K562 (cell line): ENCODE measurements around the gene CASP2. TPM values are rescaled to one million over a fixed set of nuclear protein-coding genes. Genes with fewer than 3 reads are reported as not detected.
A peak's percentile ranks its signal among the peaks of the same experiment; 100 is the strongest.
"Not testable (repeated sequence)": the region's sequence is repeated elsewhere in the genome, so short reads cannot be mapped to it uniquely, and the experiment has no call there.

Experiments
- ATAC-seq: fragments of 200-7000 bp; cut with Tn5 transposase; 3 replicates; pipeline ENCODE4 v1.9.1; 2020; ENCODE audit warnings: moderate library complexity
- BruUV-seq: library from RNA; stranded (reverse); fragments of 400-500 nt; replicated peaks from 2 replicates; lab custom pipeline; 2021; lab: Mats Ljungman, UMichigan
- CTCF ChIA-PET: fragments of 300-600 bp; formaldehyde crosslinking; extraction: SDS; loops from one replicate; lab custom pipeline; 2021; ENCODE audit warnings: low intra/inter-chr PET ratio; lab: Yijun Ruan, JAX
- POLR2A ChIA-PET: fragments of 300-600, 350-650 bp; sonication (Branson Sonifier 250); formaldehyde crosslinking; extraction: SDS; loops from one replicate; lab custom pipeline; 2021; ENCODE audit warnings: antibody characterized with exemption, inconsistent platforms; lab: Yijun Ruan, JAX
- DNase-seq, 4 experiments: peaks; one replicate each; pipeline versions ENCODE4 v3.0.0 to v3.0.0-alpha.2; 2011 to 2018; ENCODE audit warnings: low spot score in 3 of 4, mixed read lengths in 3 of 4; ENCODE audit errors: extremely low read depth in 1 of 4
- FAIRE-seq: peaks from 2 replicates; lab custom pipeline; 2011; peaks lifted over from hg19 to GRCh38; lab: Jason Lieb, UNC
- H2AFZ ChIP-seq: 2 replicates; pipeline ENCODE4 v1.6.0; 2011; ENCODE audit warnings: low read depth, low read length, control low read depth, inconsistent platforms
- H3K27ac ChIP-seq: fragments of 200-600 bp; 3 replicates; pipeline ENCODE4 v1.8.0; 2011; ENCODE audit warnings: low read depth, mild to moderate bottlenecking, control low read depth, inconsistent platforms, low read length, moderate library complexity, mixed read lengths; ENCODE audit errors: extremely low read depth
- H3K27me3 ChIP-seq, 2 experiments: fragments of 300-600 bp in 1 of 2; 2 replicates in 1 of 2; 3 replicates in 1 of 2; pipeline versions ENCODE4 v1.6.0 to v1.8.0; 2011; ENCODE audit warnings: inconsistent platforms in 2 of 2, low read length in 2 of 2, mild to moderate bottlenecking in 1 of 2, mixed read lengths in 1 of 2, moderate library complexity in 1 of 2; ENCODE audit not compliant: control insufficient read depth in 2 of 2, insufficient read depth in 2 of 2
- H3K36me3 ChIP-seq: fragments of 300-600 bp; 3 replicates; pipeline ENCODE4 v1.8.0; 2011; ENCODE audit warnings: mild to moderate bottlenecking, low read length, inconsistent platforms; ENCODE audit not compliant: control insufficient read depth, insufficient read depth
- H3K4me1 ChIP-seq, 2 experiments: fragments of 200-600 bp in 1 of 2; replicated peaks in 1 of 2; 2 replicates in 1 of 2; 3 replicates in 1 of 2; pipeline versions ENCODE4 v1.5.1 to v1.8.0; 2011; ENCODE audit warnings: inconsistent platforms in 2 of 2, low read length in 2 of 2, mild to moderate bottlenecking in 1 of 2, mixed read lengths in 1 of 2, moderate library complexity in 1 of 2; ENCODE audit not compliant: control insufficient read depth in 2 of 2, insufficient read depth in 2 of 2
- H3K4me2 ChIP-seq: 2 replicates; pipeline ENCODE4 v1.6.1; 2011; ENCODE audit warnings: low read length, control low read depth, inconsistent platforms, mixed read lengths; ENCODE audit not compliant: insufficient read depth
- H3K4me3 ChIP-seq: fragments of 200-600 bp; sonication (generic), shearing (Covaris generic); 2 replicates; pipeline ENCODE4 v1.5.1; 2016; ENCODE audit warnings: control low read depth, inconsistent platforms
- H3K79me2 ChIP-seq: fragments of 200-600 bp; 3 replicates; pipeline ENCODE4 v1.8.0; 2011; ENCODE audit warnings: low read length, inconsistent platforms; ENCODE audit not compliant: control insufficient read depth, insufficient read depth
- H3K9ac ChIP-seq, 2 experiments: 2 replicates each; pipeline versions ENCODE4 v1.6.0 to v1.6.1; 2011; ENCODE audit warnings: low read depth in 2 of 2, low read length in 2 of 2, control low read depth in 1 of 2, inconsistent platforms in 1 of 2, mild to moderate bottlenecking in 1 of 2, mixed read lengths in 1 of 2; ENCODE audit not compliant: insufficient read depth in 1 of 2
- H3K9me1 ChIP-seq: one replicate; pipeline ENCODE4 v1.6.0; 2011; ENCODE audit warnings: inconsistent platforms, mild to moderate bottlenecking, low read length, moderate library complexity; ENCODE audit not compliant: control insufficient read depth, insufficient read depth
- H3K9me3 ChIP-seq: replicated peaks from 2 replicates; pipeline ENCODE4 v1.5.1; 2011; ENCODE audit warnings: low read depth, low read length, inconsistent platforms; ENCODE audit not compliant: control insufficient read depth, insufficient read depth
- H4K20me1 ChIP-seq: replicated peaks from 2 replicates; pipeline ENCODE4 v1.6.1; 2011; ENCODE audit warnings: low read length, inconsistent platforms, mixed read lengths; ENCODE audit not compliant: control insufficient read depth, insufficient read depth
- SPI1 ChIP-seq: IDR thresholded peaks from 2 replicates; pipeline ENCODE4 v1.6.1; 2011; ENCODE audit warnings: low read depth, low read length, control low read depth, borderline replicate concordance
- TCF7L2 ChIP-seq: fragments of 150-350 bp; IDR thresholded peaks from 2 replicates; pipeline ENCODE4 v1.6.1; 2016; ENCODE audit warnings: low read depth, mild to moderate bottlenecking, low read length, moderate library complexity
- THAP12 ChIP-seq: fragments of 250-450 bp; sonication (Bioruptor Pico); IDR thresholded peaks from 2 replicates; pipeline ENCODE4 v1.9.0; 2021; ENCODE audit warnings: mild to moderate bottlenecking, inconsistent platforms
- ZNF395 ChIP-seq: fragments of 200-800 bp; sonication (Bioruptor generic); IDR thresholded peaks from 2 replicates; pipeline ENCODE4 v1.6.1; 2017; ENCODE audit warnings: missing genetic modification characterization, missing compliant biosample characterization
- WGBS: fragments of 100-300 bp; shearing (Covaris generic); methylation state at CpG from one replicate; pipeline ENCODE4 v1.1.6; 2016; ENCODE audit warnings: low coverage, mixed read lengths; ENCODE audit not compliant: insufficient coverage; ENCODE audit errors: missing lambda C conversion rate; 5-methylcytosine and 5-hydroxymethylcytosine counted together
- in situ Hi-C: fragments of 300-500 bp; cut with MboI; formaldehyde crosslinking; loops from 4 replicates; pipeline ENCODE4 v1.15.0; 2018; ENCODE audit warnings: inconsistent platforms, mixed read lengths
- intact Hi-C: fragments of 100-400 bp; cut with micrococcal nuclease; formaldehyde crosslinking; loops from 2 replicates; pipeline ENCODE4 v1.14.2; 2022
- polyA plus RNA-seq, 8 experiments: library from polyadenylated mRNA; depleted of rRNA in 4 of 8; stranded (reverse) in 5 of 8; unstranded in 3 of 8; fragments of >200 nt; fragmentation: Nextera tagmentation in 2 of 8; fragmentation: Illumina TruSeq in 1 of 8; extraction: Ambion mirVana in 2 of 8; extraction: Trizol in 1 of 8; gene quantifications; 2 replicates each; pipeline versions ENCODE4 v1.2.1 to v1.2.3, GENCODE V29; 2011 to 2014; ENCODE audit warnings: inconsistent platforms in 1 of 8, missing spikeins in 1 of 8
- total RNA-seq, 7 experiments: library from RNA; depleted of rRNA in 6 of 7; stranded (reverse); fragments of >200 nt in 6 of 7; fragmentation: Illumina TruSeq in 2 of 7; extraction: Trizol in 2 of 7; gene quantifications; 2 replicates each; pipeline versions ENCODE4 v1.2.1 to v1.2.3, GENCODE V29; 2011 to 2021; ENCODE audit warnings: low replicate concordance in 1 of 7

The CASP2 gene
- total and polyA plus RNA-seq, 9 of the 15 experiments (the other 6 are each of a cell fraction or from before 2014, with no cell fraction given), result 18.8 to 64.9 (median 24.1) TPM

- CTCF ChIA-PET, H3K9me1 ChIP-seq, H3K27ac ChIP-seq, DNase-seq, ATAC-seq, H3K9me3 ChIP-seq, H3K27me3 ChIP-seq, intact Hi-C loops, FAIRE-seq, BruUV-seq, in situ Hi-C loops, H4K20me1 ChIP-seq: not testable (repeated sequence)
- POLR2A ChIA-PET, result interaction anchor here (1.1 to 2.1 kb wide), 6 partner anchors 8 to 26 kb away, joined by 3 to 9 read pairs (median 7); no protein-coding TSS in a partner anchor
- Histone ChIP-seq H3K9ac (peak overlapping the region; percentile 72 to 96), H3K4me2 (peak overlapping the region; percentile 86), H3K4me3 (peak overlapping the region; percentile 59), H3K79me2 (peaks cover 29% of the 10 kb centered on the region), H3K4me1 (peaks cover 27 to 29% of the 10 kb centered on the region in 2 experiments), H3K36me3 (peaks cover 48% of the 10 kb centered on the region), H2AFZ (peak overlapping the region; percentile 96)
- WGBS, result 57% methylated on average over 15 of the region's 15 CpGs
- 0 out of 2 replicates have a peak, but pooled peaks have one; percentile 35 for TF ChIP-seq ZNF395 (CRISPR knock-in tag)
These were observed 24.0 kb upstream of the CASP2 start for GRCh38 chr7:143264196-143264568.

- Histone ChIP-seq H3K36me3 (peaks cover 58% of the 10 kb centered on the region), H3K27ac (no peak overlapping the region), H2AFZ (no peak overlapping the region), H3K79me2 (peaks cover 29% of the 10 kb centered on the region), H3K9me3 (no peaks in the 10 kb centered on the region), H3K9me1 (peaks cover 9% of the 10 kb centered on the region), H3K4me1 (peaks cover 24 to 31% of the 10 kb centered on the region in 2 experiments), H3K9ac (peak overlapping the region in 1 of 2 experiments; percentile 96; a peak in 2 of 4 replicates), H4K20me1 (0 out of 2 replicates have a peak, but pooled peaks cover 4% of the 10 kb centered on the region), H3K27me3 (no peaks in the 10 kb centered on the region), H3K4me3 (no peak overlapping the region), H3K4me2 (peak overlapping the region; percentile 86)
- no peak for DNase-seq
- ChIA-PET POLR2A (interaction anchor here (1.2 to 2.1 kb wide), 4 partner anchors 9 to 16 kb away, joined by 3 to 9 read pairs (median 6); no protein-coding TSS in a partner anchor), CTCF (no interaction called here)
- FAIRE-seq, result no peak
- 81% methylated on average over 15 of the region's 15 CpGs for WGBS
- no peak for ATAC-seq
- intact Hi-C loops, result no loop called here
- no TSS peak for BruUV-seq
- in situ Hi-C loops, result no loop called here
- TF ChIP-seq TCF7L2 (no peak), THAP12 (CRISPR knock-in tag) (0 out of 2 replicates have a peak, but pooled peaks have one; percentile 26), SPI1 (peak; percentile 79)
These were observed 23.0 kb upstream of the CASP2 start for GRCh38 chr7:143265017-143265693.
